Measurements from ENCODE around the gene FEN1. TPM values are rescaled to one million over a fixed set of nuclear protein-coding genes. Genes with fewer than 3 reads are reported as not detected.
A peak's percentile ranks its signal among the peaks of the same experiment; 100 is the strongest.

Gene FEN1
- total and polyA plus RNA-seq, 12 donors: 3.9 to 32.0 (median 10.0) TPM

- H3K36me3 ChIP-seq (replicated peaks in 1 of 2): peaks cover 0 to 23% of the 10 kb centered on the region in 2 donors
- DNase-seq: peak; percentile 74 to 91 (median 81)
- H3K4me1 ChIP-seq (replicated peaks in 1 of 2): peaks cover 9 to 13% of the 10 kb centered on the region in 2 donors
- peak overlapping the region; percentile 95 to 99 (median 99) for H3K27ac ChIP-seq
- H3K4me3 ChIP-seq: peak overlapping the region; percentile 13 to 58 (median 42)
- TF ChIP-seq, protein P1, sequence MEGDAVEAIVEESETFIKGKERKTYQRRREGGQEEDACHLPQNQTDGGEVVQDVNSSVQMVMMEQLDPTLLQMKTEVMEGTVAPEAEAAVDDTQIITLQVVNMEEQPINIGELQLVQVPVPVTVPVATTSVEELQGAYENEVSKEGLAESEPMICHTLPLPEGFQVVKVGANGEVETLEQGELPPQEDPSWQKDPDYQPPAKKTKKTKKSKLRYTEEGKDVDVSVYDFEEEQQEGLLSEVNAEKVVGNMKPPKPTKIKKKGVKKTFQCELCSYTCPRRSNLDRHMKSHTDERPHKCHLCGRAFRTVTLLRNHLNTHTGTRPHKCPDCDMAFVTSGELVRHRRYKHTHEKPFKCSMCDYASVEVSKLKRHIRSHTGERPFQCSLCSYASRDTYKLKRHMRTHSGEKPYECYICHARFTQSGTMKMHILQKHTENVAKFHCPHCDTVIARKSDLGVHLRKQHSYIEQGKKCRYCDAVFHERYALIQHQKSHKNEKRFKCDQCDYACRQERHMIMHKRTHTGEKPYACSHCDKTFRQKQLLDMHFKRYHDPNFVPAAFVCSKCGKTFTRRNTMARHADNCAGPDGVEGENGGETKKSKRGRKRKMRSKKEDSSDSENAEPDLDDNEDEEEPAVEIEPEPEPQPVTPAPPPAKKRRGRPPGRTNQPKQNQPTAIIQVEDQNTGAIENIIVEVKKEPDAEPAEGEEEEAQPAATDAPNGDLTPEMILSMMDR (IDR thresholded peaks at IDR 0.05): no peak
- TF ChIP-seq POLR2A (IDR thresholded peaks at IDR 0.05): peak; percentile 54 to 63
- intact Hi-C loops (cut with DNase I): no loop called here
- H3K9me3 ChIP-seq (replicated peaks in 1 of 3): no peaks in the 10 kb centered on the region
- no peaks in the 10 kb centered on the region for H3K27me3 ChIP-seq
- 0 to 2% (median 1%) methylated on average over 16 to 69 of the region's 69 CpGs for WGBS, 4 donors
These were observed 23.4 kb downstream of the FEN1 start for GRCh38 chr11:61815790-61816735.

DNA sequence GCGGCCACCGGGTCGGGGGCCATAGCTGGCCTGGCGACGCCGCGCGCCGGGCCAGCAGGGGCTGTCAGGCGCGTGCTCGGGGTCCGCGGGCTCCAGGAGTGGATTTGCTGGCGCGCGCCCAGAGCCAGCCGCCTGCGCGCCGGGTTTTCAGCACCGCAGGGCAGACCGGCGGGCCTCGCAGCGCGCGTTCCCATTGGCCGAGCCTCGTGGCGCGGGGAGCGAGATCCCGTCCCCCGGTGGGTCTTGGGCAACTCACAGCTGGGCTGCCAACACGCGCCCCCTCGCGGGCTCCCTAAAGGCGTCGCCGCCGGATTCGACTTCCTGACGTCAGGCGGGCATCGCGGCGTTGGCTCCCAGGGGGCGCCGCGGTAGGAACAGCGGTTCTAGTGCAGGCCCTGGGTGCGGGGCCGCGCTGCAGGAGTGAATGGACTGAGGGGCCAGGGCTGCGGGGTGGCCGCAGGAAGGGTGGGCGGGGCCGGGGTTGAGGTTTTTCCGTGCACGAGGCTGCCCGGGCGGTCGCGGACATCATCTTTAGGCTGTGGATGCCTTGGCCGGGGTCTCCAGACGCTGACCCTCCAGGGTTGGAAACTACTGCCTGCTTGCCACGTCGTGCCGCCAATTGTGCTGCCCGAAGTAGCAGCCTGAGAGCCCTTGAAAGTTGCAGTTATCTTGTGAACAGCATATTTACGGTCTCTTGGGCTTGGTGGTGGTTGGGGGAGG is 24.2 kb downstream of the FEN1 start, which contains the start of gene FADS1:
Gene FADS1, minus strand, starts transcription at position 268 of the 720 bp plus-strand sequence. Its CDS starts 74 bp downstream, at position 194.
- 1 to 3% (median 2%) methylated on average over 5 to 73 of the region's 73 CpGs for WGBS, 4 donors
- peak; percentile 68 to 71 for TF ChIP-seq POLR2A (IDR thresholded peaks at IDR 0.05)
- TF ChIP-seq, protein P1 (IDR thresholded peaks at IDR 0.05): peak; percentile 31 to 61 (median 50)
- intact Hi-C loops (cut with DNase I): no loop called here

GRCh38 chr11:61817471-61818202 is 24.9 kb downstream of the FEN1 start:
- Histone ChIP-seq H3K4me1 (replicated peaks in 1 of 2) (peaks cover 9 to 13% of the 10 kb centered on the region in 2 donors), H3K27me3 (no peaks in the 10 kb centered on the region), H3K9me3 (replicated peaks in 1 of 3) (no peaks in the 10 kb centered on the region), H3K27ac (peak overlapping the region in 4 of 5 donors; percentile 98 to 99 (median 99)), H3K36me3 (replicated peaks in 1 of 2) (peaks cover 0 to 7% of the 10 kb centered on the region in 2 donors), H3K4me3 (peak overlapping the region in 1 of 4 donors; percentile 52)
- peak in 1 of 7 donors; percentile 51 for DNase-seq
- peak in 1 of 2 donors; percentile 21 for TF ChIP-seq POLR2A (IDR thresholded peaks at IDR 0.05)
- TF ChIP-seq, protein P1 (IDR thresholded peaks at IDR 0.05): no peak
- WGBS, 4 donors: 52 to 64% (median 53%) methylated on average over 6 of the region's 6 CpGs
- intact Hi-C loops (cut with DNase I): no loop called here

More for the DNA sequence above, 24.2 kb downstream of the FEN1 start, which contains the start of gene FADS1:
- DNase-seq: peak; percentile 93 to 98 (median 95)
- peaks cover 0 to 14% of the 10 kb centered on the region in 2 donors for H3K36me3 ChIP-seq (replicated peaks in 1 of 2)
- H3K9me3 ChIP-seq (replicated peaks in 1 of 3): no peaks in the 10 kb centered on the region
- H3K4me1 ChIP-seq (replicated peaks in 1 of 2): peaks cover 9 to 13% of the 10 kb centered on the region in 2 donors
- peak within 1 kb of the TSS; percentile 95 to 99 (median 99) for H3K27ac ChIP-seq
- H3K4me3 ChIP-seq: peak within 1 kb of the TSS; percentile 13 to 58 (median 42)
- H3K27me3 ChIP-seq: no peaks in the 10 kb centered on the region
